OCI-LY7 (cell line): ENCODE measurements around the gene FHIT.

Experiments
- CTCF ChIP-seq: fragments of 200-600 bp; sonication (generic); conservative IDR thresholded peaks from 2 replicates; pipeline ENCODE4 v1.5.1; 2014; ENCODE audit warnings: mild to moderate bottlenecking, antibody characterized with exemption, low read length, moderate library complexity, mixed read lengths
- EZH2phosphoT487 ChIP-seq: fragments of 200-600 bp; sonication (generic); IDR thresholded peaks from 2 replicates; pipeline ENCODE4 v1.6.1; 2018; ENCODE audit warnings: low read depth, borderline replicate concordance, mild to moderate bottlenecking, mixed run types, antibody characterized with exemption, low read length, moderate library complexity, mixed read lengths

- no peak for TF ChIP-seq CTCF
- no peak for TF ChIP-seq EZH2phosphoT487
Measured at GRCh38 chr3:60140160-60140559, 1111.1 kb downstream of the FHIT start.
